Measurements from ENCODE around the gene DCTN2.

- peak in 1 of 12 donors; percentile 23 for TF ChIP-seq CTCF (IDR thresholded peaks at IDR 0.05)
- no peak for TF ChIP-seq POLR2A (IDR thresholded peaks at IDR 0.05)
Observed at GRCh38 chr12:57521525-57522010, 25.4 kb downstream of the DCTN2 start.

Data from heart left ventricle (tissue), 13 donors.